NB4 (cell line): Measurements from ENCODE around the gene EXOC6.

ENCODE experiments used
- DNase-seq: peaks from one replicate; pipeline ENCODE4 v3.0.0; 2010; ENCODE audit warnings: low read depth
- H3K4me3 ChIP-seq: one replicate; pipeline ENCODE4 v1.5.1; 2011; ENCODE audit warnings: mild to moderate bottlenecking, low read depth, low read length, moderate library complexity
- MYC ChIP-seq: IDR thresholded peaks from 2 replicates; pipeline ENCODE4 v1.6.1; 2011; ENCODE audit warnings: low read depth, low read length
- POLR2A ChIP-seq: IDR thresholded peaks from 2 replicates; pipeline ENCODE4 v1.6.1; 2011; ENCODE audit warnings: mild to moderate bottlenecking; ENCODE audit not compliant: insufficient read length; ENCODE audit errors: extremely low read depth
- TF ChIP-seq, protein P1 (sequence below): IDR thresholded peaks from 2 replicates; pipeline ENCODE4 v1.6.1; 2011; ENCODE audit warnings: low read depth, low read length
- TF ChIP-seq, protein P2 (sequence below): IDR thresholded peaks from one replicate; pipeline ENCODE4 v1.5.1; 2012; ENCODE audit warnings: low read depth, low read length

Gene EXOC6

DNA sequence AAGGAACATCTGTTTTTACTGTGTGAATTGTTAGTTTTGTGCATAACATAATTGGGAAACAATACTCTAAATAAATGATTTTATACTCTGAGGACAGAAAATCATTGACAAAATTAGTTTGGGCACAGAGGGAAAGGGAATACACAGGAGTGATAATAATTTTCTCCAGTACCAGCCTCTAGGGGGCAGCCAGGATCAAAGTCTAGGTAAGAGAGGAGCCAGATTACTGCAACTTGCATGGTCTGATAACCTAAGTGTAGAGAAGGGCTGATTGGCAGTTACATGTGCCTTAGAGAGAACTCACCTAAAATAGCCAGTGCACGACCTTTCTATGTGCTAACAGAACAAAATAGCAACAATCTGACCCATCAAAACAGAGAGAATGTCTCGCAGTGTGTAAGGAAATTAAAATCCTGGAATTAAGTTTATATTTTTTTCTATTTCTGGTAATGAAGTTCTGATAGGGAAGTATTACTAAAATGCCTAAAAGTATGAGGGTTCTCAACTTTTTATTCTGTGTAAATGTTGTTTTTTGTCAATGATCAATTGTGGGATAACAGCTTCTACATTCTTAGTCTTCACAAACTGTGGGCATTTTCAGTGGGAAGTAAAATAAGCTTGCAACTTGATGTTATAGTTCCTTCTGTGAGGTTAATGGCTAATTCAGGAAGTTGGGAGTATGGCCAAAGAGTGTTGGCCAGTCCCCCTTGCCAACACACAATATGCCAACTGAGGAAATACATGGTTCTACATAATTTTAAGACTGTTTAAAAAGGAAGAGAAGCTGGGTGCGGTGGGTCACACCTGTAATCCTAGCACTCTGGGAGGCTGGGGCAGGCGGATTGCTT is 66.4 kb downstream of the EXOC6 start:
- TF ChIP-seq, protein P1, sequence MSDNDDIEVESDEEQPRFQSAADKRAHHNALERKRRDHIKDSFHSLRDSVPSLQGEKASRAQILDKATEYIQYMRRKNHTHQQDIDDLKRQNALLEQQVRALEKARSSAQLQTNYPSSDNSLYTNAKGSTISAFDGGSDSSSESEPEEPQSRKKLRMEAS, result no peak
- TF ChIP-seq, protein P2, sequence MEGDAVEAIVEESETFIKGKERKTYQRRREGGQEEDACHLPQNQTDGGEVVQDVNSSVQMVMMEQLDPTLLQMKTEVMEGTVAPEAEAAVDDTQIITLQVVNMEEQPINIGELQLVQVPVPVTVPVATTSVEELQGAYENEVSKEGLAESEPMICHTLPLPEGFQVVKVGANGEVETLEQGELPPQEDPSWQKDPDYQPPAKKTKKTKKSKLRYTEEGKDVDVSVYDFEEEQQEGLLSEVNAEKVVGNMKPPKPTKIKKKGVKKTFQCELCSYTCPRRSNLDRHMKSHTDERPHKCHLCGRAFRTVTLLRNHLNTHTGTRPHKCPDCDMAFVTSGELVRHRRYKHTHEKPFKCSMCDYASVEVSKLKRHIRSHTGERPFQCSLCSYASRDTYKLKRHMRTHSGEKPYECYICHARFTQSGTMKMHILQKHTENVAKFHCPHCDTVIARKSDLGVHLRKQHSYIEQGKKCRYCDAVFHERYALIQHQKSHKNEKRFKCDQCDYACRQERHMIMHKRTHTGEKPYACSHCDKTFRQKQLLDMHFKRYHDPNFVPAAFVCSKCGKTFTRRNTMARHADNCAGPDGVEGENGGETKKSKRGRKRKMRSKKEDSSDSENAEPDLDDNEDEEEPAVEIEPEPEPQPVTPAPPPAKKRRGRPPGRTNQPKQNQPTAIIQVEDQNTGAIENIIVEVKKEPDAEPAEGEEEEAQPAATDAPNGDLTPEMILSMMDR, result peak; percentile 82
- TF ChIP-seq MYC, result no peak
- no peak for TF ChIP-seq POLR2A
- no peak overlapping the region for H3K4me3 ChIP-seq
- peak; percentile 65 for DNase-seq

DNA sequence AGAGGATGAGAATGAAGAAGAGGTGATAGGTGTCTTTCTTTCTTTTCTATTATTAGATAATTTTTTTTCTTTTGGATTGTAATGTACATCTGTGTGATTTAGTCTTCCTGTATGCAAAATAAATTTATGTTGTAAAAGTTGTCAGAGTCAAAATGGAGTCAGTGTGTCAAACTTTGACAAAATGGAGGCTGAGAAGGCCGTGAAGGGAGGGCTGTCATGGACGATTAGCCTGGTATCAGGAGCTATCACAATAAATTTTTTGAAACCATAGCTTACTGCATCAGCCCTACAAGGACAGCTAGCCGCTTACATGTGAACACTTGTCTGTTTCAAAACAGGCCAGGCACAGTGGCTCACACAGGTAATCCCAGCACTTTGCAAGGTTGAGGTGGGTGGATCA is 67.6 kb downstream of the EXOC6 start:
- TF ChIP-seq, protein P2, result no peak
- TF ChIP-seq POLR2A (no peak), MYC (no peak)
- TF ChIP-seq, protein P1, result no peak
- no peak for DNase-seq
- H3K4me3 ChIP-seq, result no peak overlapping the region

DNA sequence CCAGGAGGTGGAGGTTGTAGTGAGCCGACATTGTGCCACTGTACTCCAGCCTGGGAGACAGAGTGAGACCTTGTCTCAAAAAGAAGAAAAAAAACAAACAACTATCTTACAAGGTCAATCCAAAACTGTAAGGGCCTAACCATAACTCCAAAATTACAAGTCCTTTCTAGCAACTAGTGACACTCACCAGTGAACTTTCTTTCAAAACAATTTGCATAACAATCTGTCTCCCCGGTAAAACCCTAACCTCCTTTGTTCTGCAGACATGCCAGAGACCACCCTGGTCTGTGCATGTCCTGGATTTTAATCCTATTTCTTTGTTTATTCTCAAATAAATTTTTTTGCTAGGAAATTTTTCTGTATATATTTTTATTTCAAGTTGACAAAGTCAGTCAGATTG is 68.1 kb downstream of the EXOC6 start:
- no peak for DNase-seq
- TF ChIP-seq, protein P2, result no peak
- TF ChIP-seq MYC, result no peak
- TF ChIP-seq POLR2A, result no peak
- TF ChIP-seq, protein P1, result no peak
- H3K4me3 ChIP-seq, result no peak overlapping the region

DNA sequence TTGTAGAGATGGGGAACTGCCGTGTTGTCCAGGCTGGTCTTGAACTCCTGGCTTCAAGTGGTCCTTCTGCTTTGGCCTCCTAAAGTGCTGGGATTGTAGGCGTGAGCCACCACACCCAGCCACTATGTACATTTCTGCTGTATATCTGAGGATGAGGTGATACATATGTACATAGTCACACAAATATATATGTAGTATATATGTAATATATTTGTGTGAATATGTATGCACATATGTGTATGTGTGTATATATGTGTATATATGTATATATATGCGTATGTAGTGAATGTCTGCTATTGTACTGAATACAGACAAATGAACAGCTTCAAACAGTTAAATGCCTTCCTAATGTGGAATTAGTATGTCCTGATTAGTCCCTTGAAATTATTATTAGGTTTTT is 70.3 kb downstream of the EXOC6 start:
- no peak for DNase-seq
- H3K4me3 ChIP-seq, result no peak overlapping the region
- TF ChIP-seq MYC, result no peak
- no peak for TF ChIP-seq POLR2A

DNA sequence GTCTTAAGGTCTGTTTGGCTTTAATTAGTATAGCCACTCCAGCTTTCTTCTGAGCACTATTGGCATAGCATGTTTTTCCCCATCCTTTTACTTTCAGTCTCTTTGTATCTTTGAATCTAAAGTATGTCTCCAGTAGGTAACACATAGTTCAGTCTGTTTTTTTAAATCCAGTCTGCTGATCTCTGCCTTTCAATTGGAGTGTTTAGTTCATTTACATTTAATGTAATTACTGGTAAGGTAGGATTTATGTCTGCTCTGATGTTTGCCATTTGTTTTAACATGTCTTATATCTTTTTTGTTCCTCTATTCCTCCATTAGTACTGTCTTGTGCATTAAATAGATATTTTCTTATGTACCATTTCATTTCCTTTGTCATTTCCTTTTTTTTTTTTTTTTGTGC is 72.5 kb downstream of the EXOC6 start:
- TF ChIP-seq POLR2A, result no peak
- TF ChIP-seq, protein P1, result no peak
- TF ChIP-seq MYC, result no peak
- TF ChIP-seq, protein P2, result no peak
- H3K4me3 ChIP-seq, result no peak overlapping the region
- no peak for DNase-seq

DNA sequence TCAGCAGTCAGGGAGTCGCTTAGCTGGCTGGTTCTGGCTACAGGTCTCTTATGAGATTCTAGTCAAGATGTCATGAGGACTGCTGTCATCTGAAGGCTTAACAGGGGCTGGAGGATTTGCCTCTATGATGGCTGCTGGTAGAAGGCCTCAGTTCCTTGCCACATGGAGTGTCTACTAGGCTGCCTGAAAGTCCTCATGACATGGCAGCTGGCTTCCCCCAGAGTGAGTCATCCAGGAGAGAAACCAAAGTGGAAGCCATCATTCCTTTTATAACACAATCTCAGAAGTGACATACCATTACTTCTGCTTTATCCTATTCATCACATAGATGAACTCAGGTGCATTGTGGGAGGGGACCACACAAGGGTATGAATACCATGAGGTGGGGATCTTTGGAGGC is 75.1 kb downstream of the EXOC6 start:
- no peak overlapping the region for H3K4me3 ChIP-seq
- peak; percentile 27 for DNase-seq
- TF ChIP-seq POLR2A (no peak), MYC (no peak)
- TF ChIP-seq, protein P2, result no peak
- TF ChIP-seq, protein P1, result no peak
